GM12878 (cell line): ENCODE data around the gene SORCS1. TPM values are rescaled to one million over a fixed set of nuclear protein-coding genes. Genes with fewer than 3 reads are reported as not detected.

Experiments used
- ATAC-seq: fragments of 200-7000 bp; cut with Tn5 transposase; 3 replicates; pipeline ENCODE4 v1.9.1; 2020; ENCODE audit warnings: mild to moderate bottlenecking, moderate library complexity
- BruUV-seq: library from RNA; stranded (reverse); fragments of 400-500 nt; replicated peaks from 2 replicates; lab custom pipeline; 2021; lab: Mats Ljungman, UMichigan
- CTCF ChIA-PET: fragments of 300-600 bp; sonication (Branson Sonifier 250); formaldehyde crosslinking; extraction: SDS; loops from one replicate; lab custom pipeline; 2021; ENCODE audit warnings: inconsistent platforms; lab: Yijun Ruan, JAX
- POLR2A ChIA-PET: fragments of 350-600 bp; formaldehyde crosslinking; extraction: SDS; loops from one replicate; lab custom pipeline; 2021; ENCODE audit warnings: inconsistent platforms; lab: Charles Lee
- RAD21 ChIA-PET: fragments of 300-600 bp; sonication (Branson Sonifier 250); formaldehyde crosslinking; loops from one replicate; lab custom pipeline; 2023; ENCODE audit warnings: antibody characterized with exemption; ENCODE audit not compliant: unreplicated experiment; lab: Charles Lee
- SMC1A ChIA-PET: fragments of 300-600 bp; sonication (Branson Sonifier 250); formaldehyde crosslinking; loops from one replicate; lab custom pipeline; 2023; ENCODE audit not compliant: unreplicated experiment, uncharacterized antibody; lab: Charles Lee
- DNase-seq: peaks from one replicate; pipeline ENCODE4 v3.0.0-alpha.2; 2011; ENCODE audit warnings: low read depth, low spot score
- FAIRE-seq: peaks from 3 replicates; lab custom pipeline; 2011; peaks lifted over from hg19 to GRCh38; lab: Jason Lieb, UNC
- H2AFZ ChIP-seq: 2 replicates; pipeline ENCODE4 v1.6.0; 2011; ENCODE audit warnings: low read depth, low read length, control low read depth; ENCODE audit not compliant: control insufficient read depth
- H3K27ac ChIP-seq: 2 replicates; pipeline ENCODE4 v1.5.1; 2011; ENCODE audit warnings: control low read depth; ENCODE audit not compliant: control insufficient read depth, insufficient read depth
- H3K27me3 ChIP-seq, 2 experiments: replicated peaks in 1 of 2; 2 replicates each; pipeline versions ENCODE4 v1.6.0 to v1.6.1; 2011; ENCODE audit warnings: low read length in 1 of 2; ENCODE audit not compliant: control insufficient read depth in 2 of 2, insufficient read depth in 2 of 2
- H3K36me3 ChIP-seq, 2 experiments: 2 replicates each; pipeline ENCODE4 v1.5.1; 2011; ENCODE audit warnings: low read length in 1 of 2; ENCODE audit not compliant: control insufficient read depth in 2 of 2, insufficient read depth in 2 of 2
- H3K4me1 ChIP-seq: 2 replicates; pipeline ENCODE4 v1.6.1; 2011; ENCODE audit warnings: mild to moderate bottlenecking, low read length, moderate library complexity, mixed read lengths; ENCODE audit not compliant: control insufficient read depth, insufficient read depth
- H3K4me2 ChIP-seq: 2 replicates; pipeline ENCODE4 v1.6.0; 2011; ENCODE audit warnings: control low read depth; ENCODE audit not compliant: control insufficient read depth, insufficient read depth
- H3K4me3 ChIP-seq: fragments of 200-600 bp; sonication (generic); 2 replicates; pipeline ENCODE4 v1.5.1; 2016
- H3K79me2 ChIP-seq: 2 replicates; pipeline ENCODE4 v1.6.0; 2011; ENCODE audit warnings: low read length; ENCODE audit not compliant: control insufficient read depth, insufficient read depth
- H3K9ac ChIP-seq: 2 replicates; pipeline ENCODE4 v1.8.0; 2011; ENCODE audit warnings: low read length, control low read depth, mixed read lengths; ENCODE audit not compliant: control insufficient read depth, insufficient read depth
- H3K9me3 ChIP-seq: replicated peaks from 3 replicates; pipeline ENCODE4 v1.5.1; 2011; ENCODE audit warnings: mild to moderate bottlenecking, low read length; ENCODE audit not compliant: control insufficient read depth, insufficient read depth
- H4K20me1 ChIP-seq: 2 replicates; pipeline ENCODE4 v1.6.0; 2011; ENCODE audit not compliant: control insufficient read depth, insufficient read depth
- CEBPB ChIP-seq, 2 experiments: fragments of 150-350 bp in 1 of 2; IDR thresholded peaks; 2 replicates each; pipeline ENCODE4 v1.6.1; 2012 to 2014; ENCODE audit warnings: low read depth in 2 of 2, low read length in 2 of 2, borderline replicate concordance in 1 of 2, inconsistent platforms in 1 of 2
- CEBPZ ChIP-seq: fragments of 150-350 bp; IDR thresholded peaks from 2 replicates; pipeline ENCODE4 v1.6.1; 2016; ENCODE audit warnings: low read depth, low read length
- CREB1 ChIP-seq: IDR thresholded peaks from 2 replicates; pipeline ENCODE4 v1.6.1; 2012; ENCODE audit warnings: low read depth, mild to moderate bottlenecking, inconsistent platforms
- ELK1 ChIP-seq: IDR thresholded peaks from 2 replicates; pipeline ENCODE4 v1.6.1; 2012; ENCODE audit warnings: low read depth, low read length, improper control_type of control experiment
- HDAC2 ChIP-seq: fragments of 200-600 bp; sonication (generic); IDR thresholded peaks from 2 replicates; pipeline ENCODE4 v1.6.1; 2017
- MTA3 ChIP-seq: IDR thresholded peaks from 2 replicates; pipeline ENCODE4 v1.6.1; 2012; ENCODE audit warnings: low read length, inconsistent platforms, borderline replicate concordance
- PRDM15 ChIP-seq: fragments of 450-650 bp; formaldehyde crosslinking; IDR thresholded peaks from 2 replicates; pipeline ENCODE4 v1.4.0; 2020; ENCODE audit warnings: mild to moderate bottlenecking, moderate library complexity
- RELB ChIP-seq: fragments of 450-650 bp; IDR thresholded peaks from 2 replicates; pipeline ENCODE4 v1.6.1; 2017; ENCODE audit warnings: low read depth, mild to moderate bottlenecking, moderate library complexity
- SPI1 ChIP-seq: IDR thresholded peaks from 2 replicates; pipeline ENCODE4 v1.6.1; 2011; ENCODE audit warnings: low read depth, mild to moderate bottlenecking, low read length, moderate library complexity, borderline replicate concordance; ENCODE audit not compliant: insufficient read depth
- SRF ChIP-seq, 2 experiments: IDR thresholded peaks; 2 replicates each; pipeline ENCODE4 v1.6.1; 2011; ENCODE audit warnings: low read depth in 2 of 2, low read length in 2 of 2, mild to moderate bottlenecking in 1 of 2, moderate library complexity in 1 of 2
- STAT1 ChIP-seq: fragments of 450-650 bp; conservative IDR thresholded peaks from 2 replicates; pipeline ENCODE4 v1.6.1; 2014; ENCODE audit warnings: antibody characterized with exemption, mild to moderate bottlenecking
- WGBS: methylation state at CpG from one replicate; pipeline ENCODE4 v1.1.6; 2016; ENCODE audit warnings: low lambda C conversion rate; ENCODE audit not compliant: insufficient replicate concordance, insufficient coverage; ENCODE audit errors: missing lambda C conversion rate; 5-methylcytosine and 5-hydroxymethylcytosine counted together
- in situ Hi-C: fragments of 300-500 bp; cut with MboI; formaldehyde crosslinking; loops from 9 replicates; pipeline ENCODE4 v1.14.3; 2018; ENCODE audit warnings: mixed read lengths
- intact Hi-C: fragments of 100-400 bp; cut with micrococcal nuclease; formaldehyde crosslinking; loops from one replicate; pipeline ENCODE4 v1.14.2; 2022; ENCODE audit not compliant: unreplicated experiment
- polyA plus RNA-seq, 11 experiments: library from polyadenylated mRNA; depleted of rRNA in 4 of 11; unstranded in 6 of 11; stranded (reverse) in 5 of 11; fragments of >200 nt; fragmentation: Nextera tagmentation in 4 of 11; fragmentation: Illumina TruSeq in 1 of 11; extraction: Ambion mirVana in 4 of 11; extraction: Trizol in 1 of 11; gene quantifications; 1 replicate in 1 of 11; 2 replicates in 10 of 11; pipeline versions ENCODE4 v1.2.1 to v1.2.3, GENCODE V29; 2011 to 2016; ENCODE audit warnings: inconsistent platforms in 2 of 11, missing spikeins in 2 of 11, low read depth in 1 of 11
- total RNA-seq, 4 experiments: library from RNA; depleted of rRNA in 3 of 4; stranded (reverse); fragments of >200 nt in 3 of 4; fragmentation: Illumina TruSeq in 1 of 4; extraction: Trizol in 1 of 4; gene quantifications; 2 replicates each; pipeline versions ENCODE4 v1.2.1 to v1.2.3, GENCODE V29; 2013 to 2021

Gene SORCS1
- total and polyA plus RNA-seq, 10 of the 15 experiments (the other 5 are each of a cell fraction or from before 2014, with no cell fraction given) = 0.02 to 9.6 (median 0.06) TPM; not detected in 3

DNA sequence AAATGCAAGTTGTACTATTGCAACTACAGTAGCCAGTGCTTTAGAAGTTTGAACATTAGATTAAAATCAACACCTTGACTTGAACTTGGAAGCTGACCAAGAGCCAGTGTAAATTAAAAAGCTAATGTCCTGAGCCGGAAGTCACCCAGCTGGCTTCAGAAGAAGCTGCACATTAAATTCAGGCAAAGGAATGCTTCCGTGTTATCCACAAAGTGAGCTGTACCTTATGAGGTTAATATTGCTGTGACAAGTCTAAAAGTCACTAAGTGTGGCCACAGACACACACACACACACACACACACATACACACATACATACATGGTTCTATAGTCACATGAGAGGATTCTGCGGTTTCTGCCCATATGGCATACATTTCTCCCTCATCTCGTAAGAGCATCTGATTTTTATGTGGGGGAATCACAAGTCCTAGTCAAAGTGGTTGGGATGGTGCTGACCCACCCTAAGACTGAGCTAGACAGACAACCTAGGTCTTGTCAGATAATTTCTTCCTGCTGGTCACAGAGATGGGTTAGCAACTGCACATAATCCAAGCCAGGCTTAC is 612.9 kb downstream of the SORCS1 start:
- intact Hi-C loops = no loop called here
- Histone ChIP-seq H2AFZ (no peak overlapping the region), H3K27me3 (no peaks in the 10 kb centered on the region), H3K4me3 (no peak overlapping the region), H3K4me2 (no peak overlapping the region), H3K27ac (no peak overlapping the region), H3K79me2 (no peaks in the 10 kb centered on the region), H3K9ac (no peak overlapping the region), H4K20me1 (no peaks in the 10 kb centered on the region), H3K9me3 (no peaks in the 10 kb centered on the region), H3K4me1 (no peaks in the 10 kb centered on the region), H3K36me3 (no peaks in the 10 kb centered on the region)
- ChIA-PET CTCF (interaction anchor here (0.6 kb wide), 1 partner anchor 472 kb away, joined by 3 read pairs; no protein-coding TSS in a partner anchor), SMC1A (no interaction called here), RAD21 (no interaction called here), POLR2A (no interaction called here)
- ATAC-seq (no peak), DNase-seq (no peak), FAIRE-seq (no peak)
- WGBS = 34% methylated on average over 4 of the region's 4 CpGs
- in situ Hi-C loops = no loop called here
- no TSS peak for BruUV-seq
- TF ChIP-seq HDAC2 (no peak), SRF (IDR thresholded peaks at IDR 0.05; ENCODE audit: low read depth in 2 of 2, low read length in 2 of 2) (no peak), STAT1 (no peak), RELB (no peak), CEBPB (IDR thresholded peaks at IDR 0.05; ENCODE audit: borderline replicate concordance in 1 of 2, low read depth in 2 of 2, low read length in 2 of 2) (no peak), MTA3 (no peak), ELK1 (no peak), PRDM15 (CRISPR knock-in tag) (no peak), CEBPZ (no peak), CREB1 (no peak), SPI1 (no peak)
